ENCODE results near the gene KLHL5.

GRCh38 chr4:39154009-39154408, 92.0 kb downstream of the KLHL5 start:
- TF ChIP-seq, protein P1, sequence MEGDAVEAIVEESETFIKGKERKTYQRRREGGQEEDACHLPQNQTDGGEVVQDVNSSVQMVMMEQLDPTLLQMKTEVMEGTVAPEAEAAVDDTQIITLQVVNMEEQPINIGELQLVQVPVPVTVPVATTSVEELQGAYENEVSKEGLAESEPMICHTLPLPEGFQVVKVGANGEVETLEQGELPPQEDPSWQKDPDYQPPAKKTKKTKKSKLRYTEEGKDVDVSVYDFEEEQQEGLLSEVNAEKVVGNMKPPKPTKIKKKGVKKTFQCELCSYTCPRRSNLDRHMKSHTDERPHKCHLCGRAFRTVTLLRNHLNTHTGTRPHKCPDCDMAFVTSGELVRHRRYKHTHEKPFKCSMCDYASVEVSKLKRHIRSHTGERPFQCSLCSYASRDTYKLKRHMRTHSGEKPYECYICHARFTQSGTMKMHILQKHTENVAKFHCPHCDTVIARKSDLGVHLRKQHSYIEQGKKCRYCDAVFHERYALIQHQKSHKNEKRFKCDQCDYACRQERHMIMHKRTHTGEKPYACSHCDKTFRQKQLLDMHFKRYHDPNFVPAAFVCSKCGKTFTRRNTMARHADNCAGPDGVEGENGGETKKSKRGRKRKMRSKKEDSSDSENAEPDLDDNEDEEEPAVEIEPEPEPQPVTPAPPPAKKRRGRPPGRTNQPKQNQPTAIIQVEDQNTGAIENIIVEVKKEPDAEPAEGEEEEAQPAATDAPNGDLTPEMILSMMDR (IDR thresholded peaks at IDR 0.05; ENCODE audit: low read depth, low read length, poor library complexity, severe bottlenecking), result no peak
- TF ChIP-seq EZH2phosphoT487 (IDR thresholded peaks at IDR 0.05; ENCODE audit: borderline replicate concordance, low read length), result no peak
